ENCODE results near the gene AASS. TPM values are rescaled to one million over a fixed set of nuclear protein-coding genes. Genes with fewer than 3 reads are reported as not detected.
A peak's percentile ranks its signal among the peaks of the same experiment; 100 is the strongest.

Gene AASS
- total and polyA plus RNA-seq, 2 of the 8 experiments (the other 6 are each of a cell fraction or from before 2014, with no cell fraction given), result 203 to 394 TPM

DNA sequence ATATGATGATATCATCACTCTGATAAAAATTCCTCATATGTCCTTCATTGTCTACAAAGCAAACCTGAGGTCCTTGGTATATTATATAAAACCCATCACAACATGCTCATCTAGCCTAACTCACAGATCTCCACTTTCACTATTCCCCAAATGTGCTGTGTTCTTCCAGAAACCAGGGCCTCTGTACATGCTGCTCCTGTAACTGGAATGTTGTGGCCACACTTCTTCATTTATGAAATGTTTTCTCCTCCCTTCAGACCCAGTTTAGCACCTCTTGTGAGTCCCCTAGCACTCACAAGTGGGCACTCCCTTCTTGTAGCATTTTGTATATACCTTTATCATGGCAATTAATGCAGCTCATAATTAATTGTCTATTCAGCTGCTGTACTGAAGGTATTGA lies 61.9 kb downstream of the AASS start:
- ChIA-PET CTCF (ENCODE audit: partially characterized antibody) (interaction anchor here (6.5 kb wide), 1 partner anchor 12 kb away, joined by 44 read pairs; no protein-coding TSS in a partner anchor), POLR2A (ENCODE audit: partially characterized antibody) (interaction anchor here (0.9 to 4.2 kb wide), 6 partner anchors 8 to 18 kb away, joined by 3 to 17 read pairs (median 4); no protein-coding TSS in a partner anchor)
- peak in 1 of 2 experiments; percentile 58; a peak in 2 of 3 replicates for TF ChIP-seq POLR2A (IDR thresholded peaks at IDR 0.05; ENCODE audit: control extremely low read depth in 1 of 2, low read depth in 2 of 2, low read length in 2 of 2)
- no peak for TF ChIP-seq CBX8 (IDR thresholded peaks at IDR 0.05; ENCODE audit: borderline replicate concordance, low read depth, low read length)
- no peak for TF ChIP-seq CREB1 (IDR thresholded peaks at IDR 0.05)
- peak; percentile 73; the same call in 1 of the 2 replicates for TF ChIP-seq POLR2AphosphoS5 (IDR thresholded peaks at IDR 0.05; ENCODE audit: low read depth, low read length)
- Histone ChIP-seq H2BK20ac (ENCODE audit: low read length) (no peak overlapping the region), H3K18ac (ENCODE audit: extremely low read depth, low read length) (no peak overlapping the region), H3K4me1 (replicated peaks in 1 of 4; ENCODE audit: control insufficient read depth in 3 of 4, insufficient read depth in 4 of 4, low read length in 3 of 4) (peaks cover 0 to 16% (median 9%) of the 10 kb centered on the region in 4 experiments; a peak in 4 of 7 replicates), H3K4ac (replicated peaks; ENCODE audit: insufficient read length, low read depth, low read length) (no peak overlapping the region), H3K9me3 (ENCODE audit: insufficient read depth in 2 of 2, low read depth in 1 of 2, low read length in 1 of 2) (no peaks in the 10 kb centered on the region), H2BK5ac (ENCODE audit: low read depth, low read length) (no peak overlapping the region), H2AFZ (ENCODE audit: low read length) (no peak overlapping the region), H3K4me3 (ENCODE audit: extremely low read depth in 1 of 4, insufficient read depth in 2 of 4, low read depth in 3 of 4, low read length in 4 of 4) (no peak overlapping the region), H3K14ac (ENCODE audit: insufficient read length) (no peak overlapping the region), H4K91ac (replicated peaks; ENCODE audit: insufficient read length, low read length) (no peak overlapping the region), H3K23me2 (ENCODE audit: low read depth, low read length) (no peaks in the 10 kb centered on the region), H3K27me3 (replicated peaks in 1 of 4; ENCODE audit: control insufficient read depth in 3 of 4, extremely low read depth in 1 of 4, insufficient read depth in 3 of 4, low read length in 3 of 4) (no peaks in the 10 kb centered on the region), H3K9ac (replicated peaks in 1 of 4; ENCODE audit: extremely low read depth in 1 of 4, low read depth in 3 of 4, low read length in 3 of 4) (no peak overlapping the region), H2AK5ac (ENCODE audit: low read depth, low read length) (no peak overlapping the region), H2BK15ac (ENCODE audit: low read length) (no peak overlapping the region), H3K36me3 (ENCODE audit: control insufficient read depth in 2 of 4, insufficient read depth in 4 of 4, low read length in 3 of 4) (peaks cover 29 to 97% (median 84%) of the 10 kb centered on the region in 4 experiments), H3K27ac (ENCODE audit: low read depth, low read length) (peak overlapping the region; percentile 71; the same call in 1 of the 2 replicates), H2BK120ac (replicated peaks; ENCODE audit: low read depth, low read length) (no peak overlapping the region), H3K79me1 (ENCODE audit: low read depth, low read length) (no peaks in the 10 kb centered on the region; the same call in 1 of the 2 replicates), H3K79me2 (ENCODE audit: control insufficient read depth in 1 of 2, insufficient read depth in 2 of 2, low read length in 2 of 2) (peaks cover 0 to 24% of the 10 kb centered on the region in 2 experiments; a peak in 1 of 4 replicates), H3K56ac (replicated peaks; ENCODE audit: insufficient read length, low read depth, low read length) (no peak overlapping the region), H4K20me1 (replicated peaks in 1 of 2; ENCODE audit: control insufficient read depth in 1 of 2, insufficient read depth in 2 of 2, low read length in 2 of 2) (peaks cover 7% of the 10 kb centered on the region in 2 experiments), H3K4me2 (ENCODE audit: insufficient read depth in 1 of 2, low read depth in 2 of 2, low read length in 2 of 2) (no peak overlapping the region), H2BK12ac (ENCODE audit: low read depth, low read length) (no peak overlapping the region), H4K5ac (ENCODE audit: insufficient read length, low read depth, low read length) (no peak overlapping the region), H4K8ac (ENCODE audit: extremely low read depth, insufficient read depth, low read length) (no peak overlapping the region), H3K23ac (ENCODE audit: insufficient read length) (no peak overlapping the region)
- DNase-seq (ENCODE audit: low read depth in 1 of 2, low spot score in 2 of 2), result no peak
- FAIRE-seq, result no peak

Measured in H1 (cell line).